GM19468 (cell line): ENCODE data around the gene RING1.

Experiments
- ATAC-seq: cut with Tn5 transposase; IDR thresholded peaks from one replicate; pipeline ENCODE4 v1.9.1; 2021; ENCODE audit warnings: mild to moderate bottlenecking, moderate library complexity, moderate number of reproducible peaks; ENCODE audit not compliant: unreplicated experiment; ENCODE audit errors: extremely low read depth

RING1 gene

DNA sequence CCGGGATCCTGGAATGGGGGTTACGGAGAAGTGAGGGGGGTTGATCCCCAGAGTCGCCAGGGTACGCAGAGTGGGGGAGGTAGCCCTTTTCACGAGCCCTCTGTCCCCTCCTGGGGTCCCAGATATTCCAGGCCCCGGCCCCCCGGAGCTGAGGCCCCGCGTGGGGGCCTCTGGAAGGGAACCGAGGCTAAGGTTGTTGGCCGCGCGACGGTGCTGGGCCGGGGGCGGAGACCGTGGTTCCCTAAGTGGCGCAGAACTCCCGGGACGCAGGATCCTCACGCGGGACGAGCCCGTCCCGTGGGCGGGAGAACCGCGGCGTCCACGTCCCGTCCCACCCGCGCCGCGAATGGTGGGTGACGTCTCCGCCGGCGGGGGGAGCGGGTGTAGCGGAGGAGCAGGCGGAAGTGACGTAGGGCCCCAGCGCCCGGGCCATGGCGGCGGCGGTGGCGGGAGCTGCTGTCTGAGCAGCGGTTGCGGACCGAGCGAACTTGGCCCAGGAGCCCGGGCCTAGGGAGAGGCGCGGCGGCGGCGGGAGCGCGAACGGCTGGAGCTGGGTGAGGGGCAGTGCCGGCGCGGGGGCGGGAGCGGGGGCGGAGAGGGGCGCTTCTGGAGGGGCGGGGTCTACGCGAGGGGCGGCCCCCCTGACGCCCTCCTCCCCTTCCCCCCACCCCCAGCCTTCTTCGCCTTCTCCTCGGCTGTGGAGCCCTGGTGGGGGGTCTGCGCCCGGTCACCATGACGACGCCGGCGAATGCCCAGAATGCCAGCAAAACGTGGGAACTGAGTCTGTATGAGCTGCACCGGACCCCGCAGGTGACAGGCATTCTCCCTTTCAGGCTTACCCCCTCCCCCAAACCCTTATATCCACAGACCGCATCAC is at the start of gene RING1:
RING1 (plus strand) TSS at position 410 of the 877 bp plus-strand sequence; CDS start at position 733, 323 bp downstream.
- no peak for ATAC-seq

DNA sequence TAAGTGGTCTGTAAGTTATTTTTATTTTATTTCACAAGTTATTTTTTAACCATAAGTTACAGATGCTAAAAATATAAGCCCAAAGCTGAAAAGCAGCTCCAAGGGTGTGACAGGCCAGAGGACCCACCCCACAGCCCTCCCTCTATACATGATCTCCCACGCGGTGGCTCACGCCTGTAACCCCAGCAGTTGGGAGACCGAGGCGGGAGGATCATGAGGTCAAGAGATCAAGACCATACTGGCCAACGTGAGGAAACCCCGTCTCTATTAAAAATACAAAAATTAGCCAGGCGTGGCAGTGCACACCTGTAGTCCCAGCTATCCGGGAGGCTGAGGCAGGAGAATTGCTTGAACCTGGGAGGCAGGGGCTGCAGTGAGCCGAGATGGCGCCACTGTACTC is 48.2 kb upstream of the RING1 start:
- ATAC-seq, result no peak

DNA sequence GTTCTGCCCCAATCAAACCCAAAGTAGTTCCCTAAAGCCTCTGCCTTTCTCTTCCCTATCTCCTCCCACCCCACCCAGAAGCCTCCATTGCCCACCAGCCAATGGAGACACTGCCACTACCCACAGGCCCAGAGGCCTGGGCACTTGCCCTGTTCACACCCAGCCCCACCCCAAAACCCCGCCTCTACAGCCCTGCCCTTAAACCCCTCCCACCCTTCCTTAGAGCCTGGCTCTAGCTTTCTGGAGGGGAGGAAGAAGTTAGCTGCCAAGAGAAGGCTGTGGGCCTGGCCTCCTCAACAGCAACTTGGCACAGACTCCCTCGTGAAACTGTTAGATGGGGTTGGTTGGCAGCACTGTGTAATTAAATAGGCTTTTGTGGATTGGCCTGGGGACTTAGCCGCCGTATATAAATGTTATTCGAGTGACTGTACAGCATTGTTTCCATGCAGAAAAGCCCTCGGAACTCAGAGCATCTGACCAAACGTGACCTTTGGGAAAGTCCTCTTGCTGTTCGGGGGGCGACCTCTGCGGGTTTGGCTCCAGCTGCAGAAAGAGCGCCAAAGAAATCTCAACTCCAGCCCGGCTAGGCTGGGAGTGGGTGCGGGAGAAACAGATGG is 47.5 kb upstream of the RING1 start:
- no peak for ATAC-seq

DNA sequence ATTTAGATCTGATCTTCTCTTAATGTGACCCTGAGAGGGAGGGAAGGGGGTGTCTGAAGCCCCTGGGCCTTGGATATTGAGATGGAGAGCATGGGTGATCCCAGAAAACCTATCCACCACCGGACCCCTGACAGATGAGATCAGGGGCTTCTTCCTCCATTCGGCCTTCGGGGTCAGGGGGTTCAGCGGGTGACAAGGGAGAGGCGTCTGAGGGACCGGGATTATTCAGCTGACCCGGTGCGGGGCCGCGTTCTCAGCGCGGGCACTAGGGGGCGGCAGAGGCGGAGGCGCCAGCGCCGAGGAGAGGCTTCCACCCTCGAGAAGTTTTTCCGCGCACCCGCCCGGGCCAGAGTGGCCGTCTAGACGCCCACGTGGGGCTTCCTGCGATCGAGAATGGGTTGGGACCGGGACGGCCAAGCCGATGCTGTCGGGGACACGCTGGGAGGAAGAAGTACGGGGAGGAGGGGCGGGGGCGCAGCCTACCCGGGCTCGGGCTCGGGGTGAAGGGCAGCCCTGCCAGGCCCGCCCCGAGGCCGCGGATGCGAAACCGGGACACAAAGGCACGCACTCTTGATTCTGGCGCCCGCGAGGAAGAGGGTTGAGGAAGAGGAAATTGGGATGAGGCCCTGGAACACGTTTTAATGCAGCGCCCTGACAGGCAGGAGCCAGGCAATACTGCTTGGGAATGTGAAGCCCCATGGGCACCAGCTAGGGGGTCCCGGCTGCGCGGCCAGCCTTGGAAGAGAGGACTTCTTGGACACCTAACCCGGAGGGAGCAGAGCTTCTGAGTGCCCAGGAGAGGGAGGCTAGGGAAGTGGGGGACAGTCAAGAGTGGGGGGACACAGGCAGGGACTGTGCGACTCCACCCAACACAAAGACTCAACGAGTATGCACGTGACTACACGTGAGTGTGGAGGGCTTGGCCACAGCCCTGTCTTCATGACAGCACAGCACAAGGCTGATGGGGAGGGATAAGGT is 46.7 kb upstream of the RING1 start:
- no peak for ATAC-seq

DNA sequence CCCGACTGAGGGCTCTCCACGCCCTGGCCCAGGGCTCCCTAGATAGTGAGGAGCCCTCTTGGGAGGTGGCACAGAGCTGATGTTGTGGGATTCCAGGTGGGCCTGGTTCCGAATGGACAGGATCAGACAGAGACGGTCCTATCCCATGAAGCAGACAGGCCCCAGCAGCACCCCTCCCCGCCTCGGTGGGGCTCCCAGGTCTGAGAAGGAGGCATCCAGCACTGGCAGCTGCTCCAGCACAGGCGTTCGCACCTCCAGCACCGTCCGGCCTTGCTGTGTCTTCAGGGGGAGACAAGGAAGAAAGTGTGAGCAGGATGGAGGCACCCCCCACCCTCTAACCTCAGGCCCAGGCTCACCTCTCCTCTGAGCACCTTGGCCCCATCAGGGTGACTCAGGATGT is 44.8 kb upstream of the RING1 start:
- no peak for ATAC-seq

DNA sequence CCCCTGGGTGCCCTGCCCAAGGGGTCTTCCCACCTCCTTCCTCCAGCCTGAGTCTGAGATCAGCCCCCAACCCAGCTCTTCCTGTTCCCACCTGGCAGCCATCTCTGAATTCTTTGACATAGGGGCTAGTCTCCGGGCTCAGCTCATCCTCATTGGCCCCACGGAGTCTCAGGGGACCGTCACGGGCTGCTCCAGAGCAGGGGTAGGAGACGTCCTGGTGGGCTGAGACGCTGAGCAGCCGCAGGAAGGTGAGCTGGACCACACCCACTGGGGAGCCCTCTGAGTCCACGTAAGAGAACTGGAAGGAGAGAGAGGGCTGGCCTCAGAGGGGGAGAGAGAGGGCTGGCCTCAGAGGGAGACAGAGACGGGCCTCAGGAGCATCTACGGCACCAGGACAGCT is 44.1 kb upstream of the RING1 start:
- no peak for ATAC-seq

DNA sequence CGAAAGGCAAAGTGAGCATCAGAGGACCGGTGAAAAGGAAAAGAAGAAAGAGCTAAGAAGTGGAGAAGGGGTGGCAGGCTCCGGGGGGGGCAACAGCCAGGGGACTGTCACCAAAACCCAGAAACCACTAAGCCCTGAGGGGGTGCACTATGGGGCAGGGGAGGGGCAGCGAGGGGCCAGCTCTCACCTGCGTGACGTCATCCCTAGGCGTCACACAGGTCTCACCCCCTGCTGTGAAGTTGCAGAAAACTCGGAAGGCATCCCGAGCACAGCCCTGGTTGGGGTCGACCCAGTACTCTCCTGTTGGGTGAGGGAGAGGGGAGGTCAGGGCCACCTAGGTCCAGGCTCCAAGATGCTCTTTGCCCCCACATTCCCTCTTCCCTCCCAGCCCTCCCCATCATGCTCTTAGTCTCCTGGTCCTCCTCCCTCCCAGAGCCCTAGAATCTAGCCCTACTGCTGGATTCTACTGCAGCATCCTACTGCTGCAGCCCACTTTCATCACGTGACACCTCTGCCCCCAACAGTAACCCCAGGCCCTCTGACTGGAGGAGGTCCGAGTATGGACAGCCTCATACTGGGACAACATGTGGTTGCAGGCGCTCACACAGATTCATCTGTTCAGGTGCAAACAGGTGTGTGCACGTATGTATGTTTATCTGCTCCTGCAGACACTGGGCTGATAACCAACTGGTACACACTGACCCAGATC is 43.5 kb upstream of the RING1 start:
- no peak for ATAC-seq

DNA sequence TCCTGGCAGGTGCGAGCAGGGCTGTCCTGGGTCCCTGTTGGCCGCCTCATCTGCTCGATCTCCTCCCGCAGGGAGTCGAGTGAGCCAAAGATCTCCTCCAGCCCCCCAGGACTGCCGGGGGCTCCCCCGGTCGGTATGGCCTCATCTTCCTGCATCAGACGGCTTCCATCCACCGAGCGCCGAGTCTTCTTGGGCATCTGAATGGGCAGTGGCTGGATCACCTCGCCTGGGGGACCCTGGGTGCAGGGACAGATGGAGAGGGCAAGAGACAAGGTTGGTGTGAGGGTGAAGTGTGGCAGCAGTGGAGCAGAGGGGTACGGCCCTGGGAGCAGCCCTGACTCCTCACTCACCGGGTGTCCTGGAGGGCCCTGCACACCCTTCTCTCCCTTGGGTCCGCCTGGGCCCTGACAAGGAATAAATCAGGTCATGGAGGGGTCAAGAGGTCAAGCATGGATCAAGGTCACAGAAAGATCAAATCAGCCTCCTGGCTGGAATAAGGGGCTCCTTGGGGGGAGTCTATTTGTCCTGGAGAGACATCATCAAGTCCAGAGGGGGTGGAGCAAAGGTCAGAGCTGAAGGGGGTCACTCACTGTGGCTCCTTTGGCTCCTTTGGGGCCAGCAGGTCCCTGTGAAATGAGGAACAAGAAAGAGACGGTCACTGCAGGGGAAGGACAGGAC is 42.6 kb upstream of the RING1 start:
- no peak for ATAC-seq

DNA sequence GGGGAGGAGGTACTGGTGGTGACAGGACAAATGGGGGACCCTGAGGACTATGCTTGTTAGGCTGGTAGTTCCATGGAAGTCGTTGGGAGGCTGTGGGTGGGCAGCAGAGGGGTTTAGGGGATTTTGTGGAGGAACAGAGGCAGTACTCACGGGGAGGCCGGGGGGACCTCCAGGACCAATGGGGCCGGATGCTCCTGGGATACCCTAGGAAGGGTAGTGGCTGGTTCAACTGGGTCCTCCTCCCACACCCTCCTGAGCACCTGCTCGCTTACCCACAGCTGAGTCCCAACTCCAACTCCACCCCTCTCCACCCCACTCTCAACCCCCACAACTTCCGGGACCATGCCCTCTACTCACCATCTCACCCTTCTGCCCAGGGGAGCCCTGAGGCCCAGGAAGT is 41.9 kb upstream of the RING1 start:
- no peak for ATAC-seq

DNA sequence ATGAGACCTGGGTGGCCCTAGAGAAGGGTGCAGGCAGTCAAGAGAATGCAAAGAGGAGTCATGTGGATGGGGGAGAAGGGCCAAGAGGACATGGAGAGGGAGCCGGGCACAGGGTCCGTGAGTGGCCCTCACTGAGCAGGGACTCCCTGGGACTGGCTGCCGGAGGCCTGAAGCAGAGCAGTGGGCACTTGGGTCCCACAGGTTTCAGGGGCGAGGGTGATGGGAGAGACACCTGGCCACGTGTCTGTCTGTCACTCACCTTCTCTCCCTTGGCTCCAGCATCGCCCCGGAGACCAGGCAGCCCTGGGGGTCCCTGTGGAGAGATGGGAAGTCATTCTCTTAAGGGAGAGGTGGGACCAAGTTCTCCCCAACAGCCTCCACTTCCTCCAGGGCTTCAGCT is 41.5 kb upstream of the RING1 start:
- no peak for ATAC-seq

DNA sequence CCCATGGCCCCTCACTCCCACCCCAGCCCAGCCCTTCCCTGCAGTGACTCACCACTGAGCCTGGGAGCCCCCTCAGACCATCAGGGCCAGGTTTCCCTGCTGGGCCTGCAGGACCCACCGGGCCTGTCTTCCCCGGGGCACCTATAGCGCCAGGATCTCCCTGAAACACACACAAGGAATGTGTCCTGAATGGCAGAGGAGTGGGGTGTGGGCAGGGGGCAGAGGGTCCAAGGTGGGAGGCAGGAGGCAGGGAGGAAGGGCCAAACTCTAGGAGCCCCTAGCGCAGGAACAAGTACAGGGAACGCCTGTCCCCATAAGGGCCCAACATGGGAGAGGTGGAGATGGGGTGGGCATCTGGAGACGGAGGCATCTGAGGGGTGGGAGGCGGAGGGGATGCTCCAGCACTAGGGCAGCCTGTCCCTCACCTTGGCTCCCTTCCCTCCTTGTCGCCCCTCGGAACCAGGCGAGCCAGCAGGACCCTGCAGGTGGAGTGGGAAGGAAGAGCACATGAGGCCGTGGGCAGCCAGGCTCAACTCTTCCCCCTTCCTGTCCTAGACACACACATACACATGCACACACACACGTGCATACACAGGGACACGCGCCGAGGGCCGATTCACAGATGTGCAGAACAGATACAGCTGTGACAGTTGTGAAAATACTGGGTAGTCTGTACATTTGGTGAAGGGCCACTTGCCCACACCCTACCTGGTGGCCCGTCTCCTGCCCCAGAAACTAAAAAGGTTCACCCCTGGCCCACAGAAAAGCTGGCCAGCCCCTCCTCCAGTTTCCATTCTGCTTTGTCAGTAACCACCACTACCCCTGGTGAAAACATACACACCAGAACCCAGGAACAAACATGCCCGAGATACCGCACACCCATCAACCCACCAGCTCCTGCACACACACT is 40.7 kb upstream of the RING1 start:
- ATAC-seq, result no peak

DNA sequence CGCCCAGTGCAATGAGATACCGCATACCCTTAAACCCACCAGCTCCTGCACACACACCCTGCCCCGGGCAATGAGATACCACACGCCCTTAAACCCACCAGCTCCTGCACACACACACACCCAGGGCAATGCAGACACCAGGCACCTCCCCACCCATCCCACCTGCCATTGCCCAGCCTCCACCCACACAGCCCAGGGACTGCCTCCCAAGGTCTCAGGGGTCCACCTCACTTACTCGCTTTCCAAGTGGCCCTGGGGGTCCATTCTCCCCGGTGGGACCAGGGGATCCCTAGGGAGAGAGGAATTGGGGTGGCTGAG is 40.1 kb upstream of the RING1 start:
- ATAC-seq, result no peak

DNA sequence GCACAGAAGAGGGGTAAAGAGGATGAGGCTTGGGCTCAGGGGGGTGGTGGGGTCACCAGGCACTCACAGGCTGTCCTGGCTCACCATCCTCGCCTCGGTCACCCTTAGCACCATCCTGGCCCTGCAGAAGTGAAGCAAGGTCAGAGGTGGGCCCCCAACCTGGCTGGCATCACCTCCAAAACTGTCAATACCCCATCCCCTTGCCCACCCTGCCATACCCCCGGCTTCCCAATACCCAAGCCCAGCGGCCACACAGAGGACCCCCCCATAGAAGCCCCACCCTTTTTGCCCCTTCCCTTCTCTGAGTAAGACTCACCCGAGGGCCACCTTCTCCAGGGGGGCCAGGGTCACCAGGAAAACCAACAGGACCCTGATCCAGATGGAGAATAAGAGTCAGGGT is 39.7 kb upstream of the RING1 start:
- ATAC-seq, result no peak

DNA sequence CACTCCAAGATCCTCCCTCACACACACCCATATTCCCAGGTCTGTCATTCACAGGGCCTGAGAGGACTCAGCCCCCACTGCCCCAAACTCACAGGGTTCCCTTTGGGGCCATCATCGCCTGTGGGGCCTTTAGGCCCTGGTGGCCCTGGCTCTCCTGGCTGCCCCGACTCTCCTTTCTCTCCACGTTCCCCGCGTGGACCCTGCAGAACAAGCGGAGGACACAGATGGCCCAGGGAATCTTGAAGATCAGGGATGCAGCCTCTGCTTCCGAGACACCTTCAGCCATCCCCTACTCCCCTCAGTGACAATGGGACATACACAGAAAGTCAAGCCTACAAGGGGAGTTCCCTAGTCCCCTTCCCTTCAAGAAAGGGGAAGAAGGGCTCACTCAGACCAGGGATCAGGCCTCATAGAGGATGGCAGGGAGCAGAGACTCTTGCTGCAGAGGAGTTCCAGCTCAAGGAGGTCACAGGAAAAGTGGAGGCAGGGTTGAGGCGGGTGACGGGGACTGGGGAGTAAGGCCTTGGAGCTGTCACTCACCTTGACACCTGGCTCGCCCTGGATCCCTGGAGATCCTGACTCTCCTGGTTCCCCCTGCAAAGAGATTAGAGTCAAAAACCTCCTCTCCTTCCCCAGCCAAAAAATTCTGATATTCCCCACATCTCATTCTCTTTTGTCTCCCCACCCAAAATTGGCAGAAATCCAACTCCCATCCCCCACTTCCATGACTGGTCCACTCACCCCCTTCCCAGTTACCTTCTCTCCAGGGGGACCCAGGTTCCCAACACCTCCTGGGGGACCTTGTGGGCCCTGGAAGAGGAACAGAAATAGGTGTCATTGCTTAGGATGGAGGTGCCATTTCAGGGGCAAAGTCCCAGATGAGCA is 38.8 kb upstream of the RING1 start:
- no peak for ATAC-seq

DNA sequence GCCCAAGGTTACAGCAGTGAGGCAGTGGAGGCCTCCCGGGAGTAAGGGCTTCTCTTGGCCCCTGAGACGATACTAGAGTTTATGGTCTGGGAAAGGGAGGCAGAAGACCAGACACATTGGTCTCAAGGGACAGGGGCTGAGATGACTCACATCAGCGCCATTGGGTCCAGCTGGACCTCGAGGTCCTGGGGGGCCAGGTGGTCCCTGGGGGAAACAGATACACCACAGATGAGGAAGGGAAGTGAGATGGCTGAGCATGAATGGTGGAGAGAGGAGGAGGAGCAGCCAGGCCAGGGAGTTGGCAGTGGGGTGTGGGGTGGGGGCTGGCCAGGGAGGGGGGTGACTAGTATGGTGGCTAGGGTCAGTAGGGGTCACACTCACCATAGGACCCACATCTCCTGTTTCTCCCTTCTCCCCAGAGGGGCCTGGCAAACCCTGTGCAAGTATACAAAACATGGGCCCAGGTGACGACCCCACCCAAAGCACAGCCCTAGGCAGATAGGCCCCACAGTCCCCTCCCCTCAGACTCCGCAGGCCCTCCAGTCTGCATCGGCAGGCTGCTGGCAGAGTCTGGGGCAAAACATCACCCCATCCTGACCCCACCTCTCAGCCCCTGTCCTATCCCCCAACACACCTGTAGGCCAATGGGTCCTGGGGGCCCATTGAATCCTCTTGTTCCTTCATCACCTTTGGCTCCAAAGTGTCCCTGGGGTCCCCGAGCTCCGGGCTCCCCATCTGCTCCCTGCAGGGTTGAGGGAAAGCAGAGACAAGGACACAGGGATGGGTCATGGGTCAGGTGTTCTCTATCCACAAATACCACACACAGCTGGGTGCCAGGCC is 37.9 kb upstream of the RING1 start:
- no peak for ATAC-seq

DNA sequence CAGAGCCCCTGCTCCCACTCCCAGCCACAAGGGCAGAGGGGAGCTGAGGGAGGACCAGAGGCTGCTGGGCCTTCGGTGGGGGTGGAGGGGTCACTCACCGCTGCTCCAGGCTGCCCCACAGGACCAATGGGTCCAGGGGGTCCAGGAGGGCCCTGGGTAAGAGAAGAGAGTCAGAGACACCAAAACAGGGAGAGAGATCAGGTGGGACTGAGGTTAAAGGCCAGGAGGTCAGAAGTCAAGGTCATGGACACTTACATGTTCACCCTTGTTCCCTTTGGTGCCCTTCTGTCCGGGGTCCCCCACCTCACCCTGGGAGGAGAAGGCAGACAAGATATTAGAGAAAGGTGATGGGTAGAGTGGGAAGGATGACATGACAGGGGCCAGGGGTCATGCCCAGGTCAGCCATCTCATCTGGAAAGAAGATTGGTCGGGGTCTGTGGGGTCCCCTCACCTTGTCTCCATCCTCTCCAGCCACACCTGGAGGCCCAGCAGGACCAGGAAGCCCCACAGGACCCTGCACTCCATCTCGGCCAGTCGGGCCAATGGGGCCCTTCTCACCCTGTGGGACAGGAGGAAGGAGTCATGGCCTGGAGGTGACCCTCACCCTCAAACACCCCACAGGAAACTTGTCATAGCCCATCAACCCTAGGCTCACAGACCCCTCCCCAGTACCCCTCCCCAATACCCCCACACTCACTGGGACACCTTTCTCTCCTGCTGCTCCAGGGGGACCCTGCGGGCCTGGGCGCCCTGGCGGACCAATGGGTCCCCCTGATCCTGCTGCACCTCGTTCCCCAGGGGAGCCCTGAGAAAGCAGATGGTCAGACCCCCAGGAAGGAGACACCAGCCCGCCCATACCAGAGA is 37.1 kb upstream of the RING1 start:
- ATAC-seq, result no peak
